NCI-H345 treated with DMSO at 0.1 percent for 48 hours (cell line): ENCODE results near the gene GFOD2.

ENCODE experiments used
- DNase-seq: peaks from one replicate; lab custom pipeline; 2025; ENCODE audit not compliant: unreplicated experiment; lab: John Stamatoyannopoulos, UW

GFOD2 gene

GRCh38 chr16:67660564-67661028 lies 58.5 kb downstream of the GFOD2 start, which contains the start of gene PARD6A:
PARD6A (plus strand) TSS chr16:67660960; CDS start chr16:67661039, 79 bp downstream.
- DNase-seq = peak; percentile 87

GRCh38 chr16:67659675-67660563 lies 59.2 kb downstream of the GFOD2 start, which contains the start of gene ACD:
ACD (minus strand) TSS chr16:67660260; CDS start chr16:67660220, 40 bp downstream.
- DNase-seq = peak; percentile 63

- no peak for DNase-seq
These were observed 60.1 kb downstream of the GFOD2 start for GRCh38 chr16:67658849-67659674.

- no peak for DNase-seq
These were observed 61.2 kb downstream of the GFOD2 start for GRCh38 chr16:67657751-67658518.

GRCh38 chr16:67657017-67657608 lies 62.0 kb downstream of the GFOD2 start:
- DNase-seq = no peak

GRCh38 chr16:67656344-67657016 lies 62.6 kb downstream of the GFOD2 start:
- DNase-seq = no peak

- DNase-seq = no peak
These were observed 63.8 kb downstream of the GFOD2 start for GRCh38 chr16:67655363-67655762.

GRCh38 chr16:67654403-67654911 lies 64.7 kb downstream of the GFOD2 start:
- no peak for DNase-seq

- no peak for DNase-seq
These were observed 65.2 kb downstream of the GFOD2 start for GRCh38 chr16:67653789-67654402.

GRCh38 chr16:67653128-67653788 lies 65.9 kb downstream of the GFOD2 start:
- DNase-seq = no peak

- no peak for DNase-seq
These were observed 66.5 kb downstream of the GFOD2 start for GRCh38 chr16:67652578-67653127.

- no peak for DNase-seq
These were observed 67.3 kb downstream of the GFOD2 start for GRCh38 chr16:67651847-67652246.

- DNase-seq = no peak
These were observed 68.1 kb downstream of the GFOD2 start for GRCh38 chr16:67651039-67651438.

- no peak for DNase-seq
These were observed 69.1 kb downstream of the GFOD2 start for GRCh38 chr16:67650023-67650422.

GRCh38 chr16:67649494-67649931 lies 69.6 kb downstream of the GFOD2 start:
- DNase-seq = no peak

GRCh38 chr16:67648764-67649407 lies 70.2 kb downstream of the GFOD2 start:
- no peak for DNase-seq

GRCh38 chr16:67648088-67648763 lies 70.9 kb downstream of the GFOD2 start:
- DNase-seq = no peak
